Spinal cord (tissue), 10 donors: ENCODE results near the gene HRAS. TPM values are rescaled to one million over a fixed set of nuclear protein-coding genes. Genes with fewer than 3 reads are reported as not detected.

ENCODE experiments used
- DNase-seq, 6 donors: peaks; one replicate each; pipeline versions ENCODE4 v3.0.0 to v3.0.0-alpha.2; 2013 to 2015; ENCODE audit warnings: low spot score in 6 of 6, low read depth in 4 of 6
- H3K27ac ChIP-seq: one replicate; pipeline ENCODE4 v1.5.1; 2013; ENCODE audit warnings: low read depth, low read length, control low read depth
- H3K27me3 ChIP-seq: one replicate; pipeline ENCODE4 v1.6.1; 2013; ENCODE audit warnings: low read length; ENCODE audit not compliant: control insufficient read depth, insufficient read depth
- H3K36me3 ChIP-seq: one replicate; pipeline ENCODE4 v1.6.1; 2013; ENCODE audit warnings: low read length; ENCODE audit not compliant: control insufficient read depth, insufficient read depth
- H3K4me1 ChIP-seq: one replicate; pipeline ENCODE4 v1.6.1; 2013; ENCODE audit warnings: low read length; ENCODE audit not compliant: control insufficient read depth, insufficient read depth
- H3K4me3 ChIP-seq: one replicate; pipeline ENCODE4 v1.5.1; 2013; ENCODE audit warnings: low read depth, low read length, control low read depth
- H3K9me3 ChIP-seq: one replicate; pipeline ENCODE4 v1.6.1; 2013; ENCODE audit warnings: low read length; ENCODE audit not compliant: control insufficient read depth, insufficient read depth
- WGBS: methylation state at CpG from one replicate; pipeline ENCODE4 v1.1.5; 2013; ENCODE audit warnings: missing lambda C conversion rate; ENCODE audit not compliant: insufficient coverage; 5-methylcytosine and 5-hydroxymethylcytosine counted together
- polyA plus RNA-seq, 2 donors: library from polyadenylated mRNA; unstranded; fragments of 120-200 nt; gene quantifications; one replicate each; pipeline ENCODE4 v1.2.1, GENCODE V29; 2013; ENCODE audit not compliant: insufficient read length in 2 of 2
- total RNA-seq, 2 donors: library from RNA; depleted of rRNA in 1 of 2; stranded (reverse); fragments of 120-200 nt in 1 of 2; fragments of >200 nt in 1 of 2; gene quantifications; one replicate each; pipeline versions ENCODE4 v1.2.3 to v1.2.4, GENCODE V29; 2013 to 2014
- donor health status: healthy.

HRAS gene
- total and polyA plus RNA-seq, 4 donors: 31.7 to 147 (median 99.3) TPM

- no peak overlapping the region for H3K27ac ChIP-seq
These were observed 42.7 kb downstream of the HRAS start for GRCh38 chr11:492427-493226.

GRCh38 chr11:491358-491757, 44.0 kb downstream of the HRAS start:
- Histone ChIP-seq H3K9me3 (no peaks in the 10 kb centered on the region), H3K4me3 (no peak overlapping the region), H3K4me1 (no peaks in the 10 kb centered on the region), H3K27ac (no peak overlapping the region), H3K36me3 (peaks cover 88% of the 10 kb centered on the region), H3K27me3 (no peaks in the 10 kb centered on the region)
- WGBS: 94% methylated on average over 6 of the region's 7 CpGs
- no peak for DNase-seq

More at GRCh38 chr11:492427-493226, 42.7 kb downstream of the HRAS start:
- H3K4me1 ChIP-seq: no peaks in the 10 kb centered on the region
- no peaks in the 10 kb centered on the region for H3K9me3 ChIP-seq
- peaks cover 92% of the 10 kb centered on the region for H3K36me3 ChIP-seq
- H3K4me3 ChIP-seq: no peak overlapping the region
- no peaks in the 10 kb centered on the region for H3K27me3 ChIP-seq
- DNase-seq: no peak
- whole genome bisulfite sequencing: 88% methylated on average over 28 of the region's 32 CpGs

DNA sequence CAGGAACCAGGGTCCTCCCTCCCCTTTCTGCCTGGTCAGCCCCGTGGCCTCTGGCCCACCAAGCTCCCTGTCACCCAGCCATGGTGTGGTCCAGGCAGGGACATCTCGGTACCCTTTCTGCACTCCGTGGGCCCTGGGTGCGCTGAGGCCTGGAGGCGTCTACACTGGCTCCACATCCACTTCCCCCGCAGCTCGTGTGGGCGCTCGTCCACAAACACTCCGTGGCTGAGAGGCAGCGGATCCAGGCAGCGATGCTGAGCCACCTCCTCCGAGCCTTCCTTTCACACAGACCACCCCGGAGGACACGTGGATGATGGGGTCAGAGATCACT, 44.5 kb downstream of the HRAS start:
- Histone ChIP-seq H3K4me1 (no peaks in the 10 kb centered on the region), H3K36me3 (peaks cover 88% of the 10 kb centered on the region), H3K4me3 (no peak overlapping the region), H3K27me3 (no peaks in the 10 kb centered on the region), H3K9me3 (no peaks in the 10 kb centered on the region), H3K27ac (no peak overlapping the region)
- DNase-seq: no peak
- whole genome bisulfite sequencing: 94% methylated on average over 15 of the region's 15 CpGs

GRCh38 chr11:490186-490929, 45.0 kb downstream of the HRAS start:
- Histone ChIP-seq H3K27ac (no peak overlapping the region), H3K9me3 (no peaks in the 10 kb centered on the region), H3K27me3 (no peaks in the 10 kb centered on the region), H3K36me3 (peaks cover 86% of the 10 kb centered on the region), H3K4me3 (no peak overlapping the region), H3K4me1 (no peaks in the 10 kb centered on the region)
- 96% methylated on average over 38 of the region's 38 CpGs for WGBS
- no peak for DNase-seq

GRCh38 chr11:489610-490185, 45.7 kb downstream of the HRAS start:
- peaks cover 86% of the 10 kb centered on the region for H3K36me3 ChIP-seq

DNA sequence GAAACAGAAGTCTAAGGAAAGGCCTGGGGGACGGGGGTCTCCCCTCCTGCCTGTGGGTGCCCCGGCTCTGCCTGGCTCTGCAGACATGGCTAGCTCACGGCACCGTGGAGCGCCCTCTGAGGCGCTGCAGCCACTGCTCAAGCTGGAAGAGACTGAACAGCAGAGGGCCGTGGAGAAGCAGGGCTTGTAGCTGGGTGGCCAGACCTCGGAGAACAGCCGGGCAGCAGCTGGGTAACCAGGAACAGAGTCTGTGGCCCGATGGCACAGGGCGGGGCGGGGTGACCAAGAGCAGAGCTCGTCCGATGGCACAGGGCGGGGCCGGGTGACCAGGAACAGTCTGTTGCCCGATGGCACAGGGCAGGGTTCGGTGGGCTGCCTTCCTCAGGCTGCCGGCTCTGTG, 46.4 kb downstream of the HRAS start:
- Histone ChIP-seq H3K27ac (no peak overlapping the region), H3K9me3 (no peaks in the 10 kb centered on the region), H3K27me3 (no peaks in the 10 kb centered on the region), H3K36me3 (peaks cover 83% of the 10 kb centered on the region), H3K4me3 (no peak overlapping the region), H3K4me1 (no peaks in the 10 kb centered on the region)
- DNase-seq: no peak
- 94% methylated on average over 19 of the region's 19 CpGs for WGBS

More at GRCh38 chr11:489610-490185, 45.7 kb downstream of the HRAS start:
- no peaks in the 10 kb centered on the region for H3K27me3 ChIP-seq
- no peaks in the 10 kb centered on the region for H3K9me3 ChIP-seq
- no peak overlapping the region for H3K27ac ChIP-seq
- 96% methylated on average over 36 of the region's 37 CpGs for WGBS
- H3K4me1 ChIP-seq: no peaks in the 10 kb centered on the region
- no peak overlapping the region for H3K4me3 ChIP-seq
- no peak for DNase-seq

GRCh38 chr11:488579-488978, 46.8 kb downstream of the HRAS start:
- WGBS: 96% methylated on average over 13 of the region's 19 CpGs
- Histone ChIP-seq H3K36me3 (peaks cover 79% of the 10 kb centered on the region), H3K27me3 (no peaks in the 10 kb centered on the region), H3K9me3 (no peaks in the 10 kb centered on the region), H3K27ac (no peak overlapping the region), H3K4me3 (no peak overlapping the region), H3K4me1 (no peaks in the 10 kb centered on the region)
- DNase-seq: no peak

GRCh38 chr11:488062-488461, 47.3 kb downstream of the HRAS start:
- peaks cover 74% of the 10 kb centered on the region for H3K36me3 ChIP-seq
- H3K4me3 ChIP-seq: no peak overlapping the region
- no peaks in the 10 kb centered on the region for H3K27me3 ChIP-seq
- no peak overlapping the region for H3K27ac ChIP-seq
- H3K4me1 ChIP-seq: no peaks in the 10 kb centered on the region
- no peaks in the 10 kb centered on the region for H3K9me3 ChIP-seq
- no peak for DNase-seq
- WGBS: 95% methylated on average over 25 of the region's 25 CpGs

DNA sequence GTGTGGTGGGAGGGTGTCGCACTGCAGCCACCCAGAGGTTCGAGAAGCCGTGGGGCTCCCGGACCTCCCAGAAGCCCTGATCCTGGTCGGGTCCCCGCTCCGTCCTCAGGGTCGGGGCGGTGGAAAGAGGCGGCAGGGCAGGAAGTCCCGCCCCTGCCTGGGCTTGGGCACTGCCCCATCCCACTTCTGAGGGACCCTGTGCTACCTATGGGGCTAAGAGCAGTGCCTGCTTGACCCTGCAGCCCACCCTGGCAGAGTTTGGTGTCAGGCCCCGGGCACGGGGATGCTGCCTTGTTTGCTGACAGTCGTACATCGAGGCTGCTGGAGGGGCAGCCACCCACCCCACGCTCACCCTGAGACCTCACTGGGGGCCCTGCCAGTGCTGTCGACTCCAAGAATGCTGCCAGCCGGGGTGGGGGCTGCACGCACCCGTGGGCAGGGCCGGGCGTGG, 47.8 kb downstream of the HRAS start:
- H3K36me3 ChIP-seq: peaks cover 69% of the 10 kb centered on the region

More for the DNA sequence above, 47.8 kb downstream of the HRAS start:
- Histone ChIP-seq H3K9me3 (no peaks in the 10 kb centered on the region), H3K4me3 (no peak overlapping the region), H3K27ac (no peak overlapping the region), H3K27me3 (no peaks in the 10 kb centered on the region), H3K4me1 (no peaks in the 10 kb centered on the region)
- WGBS: 96% methylated on average over 22 of the region's 22 CpGs
- DNase-seq: no peak
